ENCODE results near the gene KCNK7. TPM values are rescaled to one million over a fixed set of nuclear protein-coding genes. Genes with fewer than 3 reads are reported as not detected.
A peak's percentile ranks its signal among the peaks of the same experiment; 100 is the strongest.

The KCNK7 gene
- total and polyA plus RNA-seq, 2 donors (not counting 3 experiments of a cell fraction or from before 2014, with no cell fraction given): 0.17 to 0.60 TPM

DNA sequence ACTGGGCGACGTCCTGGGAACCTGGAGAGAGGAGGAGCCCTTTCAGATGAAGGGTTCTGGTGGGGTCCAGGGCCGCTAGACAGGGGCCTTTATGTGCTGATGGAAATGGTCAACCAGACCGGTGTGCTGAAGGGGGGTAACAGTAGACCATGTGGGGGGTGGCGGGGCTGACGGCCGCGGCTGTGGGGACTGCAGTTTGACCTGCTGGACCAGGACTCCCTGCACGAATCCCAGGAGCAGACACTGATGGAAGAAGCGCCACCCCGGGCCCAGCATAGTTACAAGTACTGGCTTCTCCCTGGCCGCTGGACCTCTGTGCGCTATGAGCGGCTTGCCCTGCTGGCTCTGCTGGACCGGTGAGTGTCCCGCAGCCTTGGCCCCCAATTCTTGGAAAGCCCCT, 26.4 kb upstream of the KCNK7 start:
- POLR2A ChIA-PET: no interaction called here
- CTCF ChIA-PET: interaction anchor here (1.2 kb wide), 1 partner anchor 16 kb away, joined by 3 read pairs; the partner anchor contains the start of gene SIPA1
- intact Hi-C loops (cut with micrococcal nuclease): no loop called here

DNA sequence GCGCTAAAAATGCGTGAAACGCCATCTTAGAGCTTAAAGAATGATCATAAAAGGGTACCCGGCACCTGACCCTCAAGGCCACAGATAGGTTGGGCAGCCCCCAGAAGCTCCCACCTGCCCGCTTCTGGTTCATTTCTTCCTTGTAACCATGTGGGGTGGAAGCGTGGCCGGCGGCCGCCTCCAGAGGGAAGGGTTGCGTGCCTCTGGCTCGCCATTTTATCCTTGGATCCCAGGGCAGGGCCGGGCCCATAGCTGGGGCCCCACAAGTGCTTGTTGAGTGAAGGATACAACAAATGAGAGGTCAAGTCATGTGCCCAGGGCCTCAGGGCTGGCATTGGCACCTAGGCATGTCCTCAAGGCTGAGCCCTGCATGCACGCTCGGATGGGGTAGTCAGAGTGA, 25.9 kb upstream of the KCNK7 start:
- no peak for FAIRE-seq
- Histone ChIP-seq H3K4me2 (ENCODE audit: insufficient read depth, low read length) (no peak overlapping the region), H4K20me1 (replicated peaks; ENCODE audit: control insufficient read depth, extremely low read depth, insufficient read depth, low read length) (no peaks in the 10 kb centered on the region), H3K9me1 (replicated peaks; ENCODE audit: control insufficient read depth, extremely low read depth, insufficient read depth, low read length) (no peaks in the 10 kb centered on the region), H3K9me3 (replicated peaks; ENCODE audit: control insufficient read depth, insufficient read depth, low read length) (no peaks in the 10 kb centered on the region), H3K9ac (replicated peaks; ENCODE audit: extremely low read depth, insufficient read depth, low read length) (no peak overlapping the region), H3K4me3 (replicated peaks in 1 of 3; ENCODE audit: insufficient read depth in 1 of 3, low read depth in 1 of 3, low read length in 3 of 3) (no peak overlapping the region), H3K79me2 (ENCODE audit: control insufficient read depth, insufficient read depth, low read length) (peaks cover 16% of the 10 kb centered on the region), H3K27me3 (ENCODE audit: control insufficient read depth in 2 of 2, insufficient read depth in 2 of 2, low read length in 2 of 2) (no peaks in the 10 kb centered on the region), H3K36me3 (ENCODE audit: control insufficient read depth in 2 of 2, extremely low read depth in 1 of 2, insufficient read depth in 2 of 2, low read length in 2 of 2) (peaks cover 6 to 61% of the 10 kb centered on the region in 2 experiments), H3K4me1 (ENCODE audit: control insufficient read depth, extremely low read depth, insufficient read depth, low read length) (peaks cover 6% of the 10 kb centered on the region), H3K27ac (ENCODE audit: insufficient read depth, low read depth, low read length) (no peak overlapping the region), H2AFZ (ENCODE audit: low read depth, low read length) (no peak overlapping the region)
- ChIA-PET CTCF (interaction anchor here (1.2 kb wide), 1 partner anchor 17 kb away, joined by 3 read pairs; the partner anchor contains the start of gene SIPA1), POLR2A (no interaction called here)
- intact Hi-C loops (cut with micrococcal nuclease): no loop called here
- dilution Hi-C loops (cut with MboI; ENCODE audit: extremely low pct_ligation_motif_present, low sequenced_read_pairs): no loop called here
- TF ChIP-seq, protein P1, sequence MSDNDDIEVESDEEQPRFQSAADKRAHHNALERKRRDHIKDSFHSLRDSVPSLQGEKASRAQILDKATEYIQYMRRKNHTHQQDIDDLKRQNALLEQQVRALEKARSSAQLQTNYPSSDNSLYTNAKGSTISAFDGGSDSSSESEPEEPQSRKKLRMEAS (IDR thresholded peaks at IDR 0.05; ENCODE audit: insufficient read depth, insufficient read length): no peak
- TF ChIP-seq FOS (IDR thresholded peaks at IDR 0.05; ENCODE audit: borderline replicate concordance, insufficient read depth, low read length): no peak
- TF ChIP-seq POLR2AphosphoS5 (IDR thresholded peaks at IDR 0.05; ENCODE audit: insufficient read depth, low read depth, low read length): no peak
- TF ChIP-seq GATA2 (IDR thresholded peaks at IDR 0.05; ENCODE audit: insufficient read depth, insufficient read length, low read depth, low read length): no peak
- no peak for TF ChIP-seq EZH2 (IDR thresholded peaks at IDR 0.05; ENCODE audit: borderline replicate concordance, low read depth, low read length, severe bottlenecking)
- TF ChIP-seq MYC (IDR thresholded peaks at IDR 0.05; ENCODE audit: low read depth, low read length): no peak
- TF ChIP-seq POLR2A (IDR thresholded peaks at IDR 0.05; ENCODE audit: low read depth, low read length): no peak
- no peak for DNase-seq (ENCODE audit: low read depth, low spot score)
- BruUV-seq (replicated peaks): no TSS peak

More for the DNA sequence above, 26.4 kb upstream of the KCNK7 start:
- H3K79me2 ChIP-seq (ENCODE audit: control insufficient read depth, insufficient read depth, low read length): peaks cover 10% of the 10 kb centered on the region
- dilution Hi-C loops (cut with MboI; ENCODE audit: extremely low pct_ligation_motif_present, low sequenced_read_pairs): no loop called here
- H3K27ac ChIP-seq (ENCODE audit: insufficient read depth, low read depth, low read length): no peak overlapping the region
- H3K27me3 ChIP-seq (ENCODE audit: control insufficient read depth in 2 of 2, insufficient read depth in 2 of 2, low read length in 2 of 2): no peaks in the 10 kb centered on the region
- peaks cover under 1% of the 10 kb centered on the region for H3K4me1 ChIP-seq (ENCODE audit: control insufficient read depth, extremely low read depth, insufficient read depth, low read length)
- H3K9me1 ChIP-seq (replicated peaks; ENCODE audit: control insufficient read depth, extremely low read depth, insufficient read depth, low read length): no peaks in the 10 kb centered on the region
- no peak overlapping the region for H3K9ac ChIP-seq (replicated peaks; ENCODE audit: extremely low read depth, insufficient read depth, low read length)
- no peak overlapping the region for H2AFZ ChIP-seq (ENCODE audit: low read depth, low read length)
- H3K4me3 ChIP-seq (replicated peaks in 1 of 3; ENCODE audit: insufficient read depth in 1 of 3, low read depth in 1 of 3, low read length in 3 of 3): no peak overlapping the region
- H3K36me3 ChIP-seq (ENCODE audit: control insufficient read depth in 2 of 2, extremely low read depth in 1 of 2, insufficient read depth in 2 of 2, low read length in 2 of 2): peaks cover 7 to 66% of the 10 kb centered on the region in 2 experiments
- TF ChIP-seq POLR2AphosphoS5 (IDR thresholded peaks at IDR 0.05; ENCODE audit: insufficient read depth, low read depth, low read length): peak; percentile 21
- no peak for TF ChIP-seq GATA2 (IDR thresholded peaks at IDR 0.05; ENCODE audit: insufficient read depth, insufficient read length, low read depth, low read length)
- TF ChIP-seq, protein P1 (IDR thresholded peaks at IDR 0.05; ENCODE audit: insufficient read depth, insufficient read length): no peak
- TF ChIP-seq JUN (IDR thresholded peaks at IDR 0.05; ENCODE audit: borderline replicate concordance, insufficient read depth, insufficient read length, low read depth): no peak
- no peak for TF ChIP-seq EZH2 (IDR thresholded peaks at IDR 0.05; ENCODE audit: borderline replicate concordance, low read depth, low read length, severe bottlenecking)
- no peaks in the 10 kb centered on the region for H4K20me1 ChIP-seq (replicated peaks; ENCODE audit: control insufficient read depth, extremely low read depth, insufficient read depth, low read length)
- H3K9me3 ChIP-seq (replicated peaks; ENCODE audit: control insufficient read depth, insufficient read depth, low read length): no peaks in the 10 kb centered on the region
- no peak overlapping the region for H3K4me2 ChIP-seq (ENCODE audit: insufficient read depth, low read length)
- DNase-seq (ENCODE audit: low read depth, low spot score): no peak
- FAIRE-seq: no peak
- BruUV-seq (replicated peaks): no TSS peak

Data from endothelial cell of umbilical vein (primary cell).